ENCODE results near the gene ARNT2.

The ARNT2 gene

DNA sequence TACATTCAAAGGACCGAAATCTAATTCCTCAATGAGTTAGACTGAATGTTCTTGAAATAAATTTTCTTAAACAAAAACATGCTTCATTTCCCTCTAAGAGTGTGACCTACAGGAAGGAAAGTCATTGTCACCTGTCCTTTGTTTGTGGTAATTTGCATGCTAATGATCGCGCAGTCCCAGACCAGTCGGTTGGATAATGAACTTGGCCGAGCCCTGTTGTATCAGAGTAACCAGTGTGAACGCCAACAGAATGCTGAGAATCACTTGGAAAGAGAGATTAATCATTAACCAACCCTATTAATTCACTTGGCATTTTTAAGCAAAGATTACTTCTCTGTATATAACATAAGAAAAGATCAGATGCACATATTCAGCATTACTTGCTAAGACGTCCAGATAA is 8.1 kb upstream of the ARNT2 start:
- TF ChIP-seq GATA1 (IDR thresholded peaks at IDR 0.05; ENCODE audit: low read depth, low read length) (no peak), POLR2A (IDR thresholded peaks at IDR 0.05; ENCODE audit: low read length) (no peak)

DNA sequence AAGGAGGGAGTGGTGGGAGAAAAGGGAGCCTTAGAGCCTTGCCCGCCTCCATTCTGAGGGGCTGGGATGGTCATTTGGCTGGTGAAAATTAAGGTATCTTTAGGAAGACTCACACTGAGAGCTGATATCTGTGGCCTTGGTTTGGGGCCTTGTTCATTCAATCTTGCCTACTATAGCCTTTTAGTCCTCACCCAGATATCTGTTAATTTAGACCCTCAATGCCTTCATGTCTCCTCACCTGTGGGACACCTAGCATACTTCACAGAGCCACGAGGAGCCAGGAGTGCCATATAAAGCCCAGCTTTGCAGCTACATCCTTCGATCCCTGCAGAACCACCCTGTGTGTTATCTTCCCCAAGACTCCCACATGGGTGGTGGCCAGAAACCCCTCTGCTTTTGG is 4.7 kb upstream of the ARNT2 start:
- no peak for DNase-seq
- TF ChIP-seq GATA1 (IDR thresholded peaks at IDR 0.05; ENCODE audit: low read depth, low read length) (no peak), POLR2A (IDR thresholded peaks at IDR 0.05; ENCODE audit: low read length) (no peak)

More for the DNA sequence above, 8.1 kb upstream of the ARNT2 start:
- DNase-seq = no peak

DNA sequence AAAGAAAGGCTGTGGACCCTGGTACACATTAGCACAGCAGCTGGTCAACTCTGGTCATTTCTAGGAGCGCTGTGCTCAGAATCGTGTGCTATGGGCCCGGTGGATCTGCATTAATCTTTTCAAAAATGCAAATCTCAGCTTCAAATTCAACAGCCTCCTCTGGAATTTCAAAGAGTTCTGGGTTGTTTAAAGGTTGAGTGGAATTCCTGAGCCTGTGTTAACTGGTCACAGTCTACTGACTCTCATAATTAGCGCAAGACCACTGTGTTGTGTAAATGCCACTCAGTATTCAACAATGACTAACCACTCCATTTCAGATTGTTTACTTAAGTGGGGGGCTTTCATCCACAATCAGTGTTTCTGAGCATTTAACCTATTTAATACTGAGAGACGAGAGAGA is 2.7 kb upstream of the ARNT2 start:
- DNase-seq = no peak
- no peak for TF ChIP-seq GATA1 (IDR thresholded peaks at IDR 0.05; ENCODE audit: low read depth, low read length)
- TF ChIP-seq POLR2A (IDR thresholded peaks at IDR 0.05; ENCODE audit: low read length) = no peak

DNA sequence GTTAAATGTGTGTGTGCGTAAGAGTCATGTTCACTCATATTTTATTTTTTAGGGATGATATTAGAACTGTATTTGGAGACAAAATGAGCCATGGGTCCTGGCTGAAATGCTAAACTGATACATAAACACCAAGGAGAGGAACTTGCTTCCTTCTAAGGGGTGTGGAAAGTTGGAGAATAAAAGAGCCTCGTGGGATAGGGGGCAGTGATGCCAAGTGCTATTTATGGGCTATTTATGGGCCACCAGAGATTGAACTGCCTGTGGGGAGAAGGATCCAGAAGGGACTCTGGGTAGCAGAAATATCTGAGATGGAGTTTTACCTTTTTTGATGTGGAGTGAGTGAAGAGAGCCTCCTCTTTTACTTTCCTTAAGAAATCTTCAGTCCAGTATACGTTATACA is 1.8 kb upstream of the ARNT2 start:
- TF ChIP-seq POLR2A (IDR thresholded peaks at IDR 0.05; ENCODE audit: low read length) (no peak), GATA1 (IDR thresholded peaks at IDR 0.05; ENCODE audit: low read depth, low read length) (no peak)

DNA sequence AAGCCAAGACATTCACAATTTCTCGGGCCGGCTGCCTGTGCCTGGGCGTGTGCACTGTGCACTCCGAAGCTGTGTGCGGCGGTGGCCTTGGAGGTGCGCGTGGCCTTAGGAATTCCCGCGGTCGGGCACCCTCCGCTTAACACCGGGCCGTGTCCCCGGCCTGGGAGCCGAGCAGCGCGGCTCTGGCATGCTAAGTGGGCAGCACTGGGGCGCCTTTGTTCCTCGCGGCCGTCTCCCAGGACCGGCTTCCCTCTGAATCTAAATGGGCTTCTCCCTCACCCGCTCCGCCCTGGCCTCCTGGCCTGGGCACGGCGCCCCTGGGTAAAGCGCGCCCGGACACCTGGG is 498 bp upstream of the ARNT2 start:
- TF ChIP-seq GATA1 (IDR thresholded peaks at IDR 0.05; ENCODE audit: low read depth, low read length) = no peak
- TF ChIP-seq POLR2A (IDR thresholded peaks at IDR 0.05; ENCODE audit: low read length) = no peak

More for the DNA sequence above, 1.8 kb upstream of the ARNT2 start:
- no peak for DNase-seq

DNA sequence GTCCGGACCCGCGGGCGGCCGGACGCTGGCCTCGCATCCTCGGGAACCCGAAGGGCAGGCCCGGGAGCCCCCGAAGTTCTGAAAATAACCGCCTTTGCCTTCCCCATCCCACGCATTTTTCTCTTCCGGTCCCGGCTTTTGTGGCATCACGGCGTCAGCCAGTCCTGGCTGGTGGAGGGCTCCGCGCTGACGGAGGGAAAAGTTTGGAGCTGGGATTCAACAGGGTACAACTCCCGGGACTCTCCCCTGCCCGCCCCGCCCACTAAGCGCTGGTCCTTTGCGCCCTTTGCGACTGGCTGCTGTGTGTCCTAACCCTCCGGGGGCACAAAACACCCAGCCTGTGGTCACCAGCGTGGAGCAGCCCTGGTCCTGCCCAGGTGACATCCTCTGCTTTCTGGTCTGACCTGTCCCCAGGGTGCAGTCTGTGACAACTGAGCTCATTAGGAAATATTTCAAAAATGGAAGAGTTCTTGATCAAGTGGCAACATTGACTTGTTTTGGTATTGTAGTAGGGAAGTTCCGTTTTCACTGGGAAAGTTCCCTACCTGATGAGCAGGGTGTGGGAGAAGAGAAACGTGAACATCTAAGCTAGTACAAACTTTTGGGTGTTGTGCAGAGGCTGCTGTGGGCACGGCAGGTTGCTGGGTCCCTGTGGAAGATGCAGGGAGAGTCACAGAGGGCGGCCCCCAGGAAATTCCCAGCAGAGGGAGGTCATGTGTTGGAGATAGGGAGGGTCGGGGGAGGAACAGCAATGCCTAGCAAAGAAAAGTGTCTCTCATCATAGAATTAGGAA is 775 bp downstream of the ARNT2 start:
- TF ChIP-seq POLR2A (IDR thresholded peaks at IDR 0.05; ENCODE audit: low read length) = no peak
- no peak for TF ChIP-seq GATA1 (IDR thresholded peaks at IDR 0.05; ENCODE audit: low read depth, low read length)
- DNase-seq = no peak

More for the DNA sequence above, 498 bp upstream of the ARNT2 start:
- DNase-seq = no peak

DNA sequence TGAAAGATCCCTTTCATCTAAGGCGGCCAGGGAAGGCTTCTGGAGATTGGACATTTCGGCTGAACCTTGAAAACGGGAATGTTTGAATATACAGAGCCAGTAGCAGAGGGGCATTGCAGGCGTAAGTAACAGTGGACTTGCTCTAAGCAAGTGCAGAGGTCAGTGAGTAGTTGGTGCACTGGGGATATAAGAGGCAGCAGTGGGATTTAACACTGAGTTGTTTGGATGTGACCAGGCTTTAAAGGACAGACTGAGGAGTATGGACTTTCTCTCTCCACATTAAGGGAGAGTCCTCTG is 1.3 kb downstream of the ARNT2 start:
- DNase-seq = no peak

DNA sequence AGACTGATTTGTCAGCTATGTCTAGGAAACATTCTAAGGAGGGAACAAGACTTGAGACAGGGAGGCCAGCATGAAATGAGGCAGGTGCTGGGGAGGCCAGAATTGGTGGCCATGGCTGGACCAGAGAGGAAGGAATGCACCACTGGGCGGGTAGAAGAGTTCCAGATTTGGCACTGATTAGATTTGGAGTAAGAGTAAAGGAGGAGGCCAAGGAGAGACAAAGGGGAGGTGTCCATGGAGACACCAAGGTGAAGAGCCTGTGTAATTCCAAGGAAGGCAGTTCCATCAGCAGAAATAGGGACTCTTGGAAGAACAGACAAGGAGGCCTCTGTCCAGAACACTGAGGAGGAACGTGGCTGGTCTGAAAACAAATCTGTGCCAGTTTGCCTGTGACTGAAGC is 1.8 kb downstream of the ARNT2 start:
- TF ChIP-seq GATA1 (IDR thresholded peaks at IDR 0.05; ENCODE audit: low read depth, low read length) = no peak
- DNase-seq = no peak

More for the DNA sequence above, 1.3 kb downstream of the ARNT2 start:
- TF ChIP-seq POLR2A (IDR thresholded peaks at IDR 0.05; ENCODE audit: low read length) = no peak
- no peak for TF ChIP-seq GATA1 (IDR thresholded peaks at IDR 0.05; ENCODE audit: low read depth, low read length)

DNA sequence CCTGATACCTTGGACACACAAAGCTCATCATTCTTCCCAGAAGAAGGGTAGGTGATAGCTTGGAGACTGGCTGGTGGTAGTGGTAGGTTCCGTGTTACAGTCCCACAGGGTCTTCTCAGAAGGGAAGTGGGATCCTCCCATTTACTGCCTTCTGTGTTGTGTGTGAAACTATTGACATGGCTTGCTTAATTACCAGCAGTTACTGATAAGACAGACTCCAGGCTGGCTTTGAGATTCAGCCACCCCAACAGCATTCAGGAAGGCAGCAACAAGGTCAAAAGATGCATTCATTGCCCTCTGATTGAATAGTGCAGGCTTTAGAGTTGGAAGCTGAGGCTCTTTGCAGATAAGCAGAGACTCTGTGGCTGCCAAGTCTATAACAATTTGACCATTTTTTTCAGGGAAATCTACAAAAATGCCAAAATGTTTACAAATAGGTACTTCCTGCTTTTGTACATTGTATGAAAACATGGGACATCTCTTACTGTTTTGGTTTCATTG is 7.7 kb downstream of the ARNT2 start:
- DNase-seq = no peak
- TF ChIP-seq POLR2A (IDR thresholded peaks at IDR 0.05; ENCODE audit: low read length) (no peak), GATA1 (IDR thresholded peaks at IDR 0.05; ENCODE audit: low read depth, low read length) (no peak)

DNA sequence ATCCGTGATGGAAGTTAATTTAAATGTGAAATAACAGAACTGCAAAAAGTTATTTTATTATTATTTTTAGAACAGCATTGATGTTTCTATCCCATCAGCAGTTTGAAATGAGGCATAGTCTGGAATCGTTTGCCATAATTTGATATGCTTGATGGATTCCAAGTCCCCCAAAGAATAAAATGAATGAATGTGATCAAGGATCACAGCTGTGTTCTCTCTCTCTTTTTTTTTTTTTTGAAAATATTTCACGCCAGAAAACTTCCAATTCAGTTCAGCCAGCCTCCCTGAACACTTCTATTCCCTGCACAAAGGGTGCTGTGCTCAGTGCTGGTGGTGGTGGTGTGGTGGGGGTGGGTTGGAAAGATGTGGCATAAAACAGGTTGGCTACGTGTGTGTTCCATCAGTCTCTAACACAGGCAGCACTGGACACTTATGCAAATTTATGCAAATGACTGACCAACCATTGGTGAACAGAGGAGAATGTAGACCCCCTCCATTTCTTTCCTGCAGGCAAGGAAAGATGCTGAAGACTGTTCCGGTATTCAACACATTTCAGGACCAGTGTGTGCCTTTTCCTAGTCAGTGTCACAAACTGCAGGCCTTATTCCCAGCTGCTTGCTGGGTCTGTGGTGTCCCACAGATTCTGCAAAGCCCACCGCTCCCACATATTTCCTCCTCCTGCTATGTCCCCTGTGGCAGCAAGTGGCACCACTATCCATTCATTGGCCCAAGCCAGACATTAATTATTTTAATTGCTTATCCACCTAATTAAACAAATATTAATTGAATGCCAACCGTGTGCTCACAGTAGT is 10.6 kb downstream of the ARNT2 start:
- no peak for DNase-seq
- TF ChIP-seq GATA1 (IDR thresholded peaks at IDR 0.05; ENCODE audit: low read depth, low read length) (no peak), POLR2A (IDR thresholded peaks at IDR 0.05; ENCODE audit: low read length) (no peak)

DNA sequence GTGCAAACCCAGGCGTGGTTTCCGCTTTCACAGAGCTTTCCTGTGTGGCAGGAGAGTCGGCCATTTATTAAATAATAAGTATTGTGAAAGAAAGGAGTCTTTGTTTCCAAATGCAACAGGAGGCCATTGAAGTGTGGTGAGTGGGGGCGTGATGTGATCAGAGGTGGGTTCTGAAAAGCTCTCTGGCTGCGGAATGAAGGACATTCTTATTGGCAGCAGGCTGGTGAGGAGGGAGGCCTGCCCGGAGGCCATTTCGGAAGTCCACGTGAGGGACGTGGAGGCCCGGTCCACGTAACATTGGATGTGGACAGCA is 11.1 kb downstream of the ARNT2 start:
- DNase-seq = no peak
- TF ChIP-seq POLR2A (IDR thresholded peaks at IDR 0.05; ENCODE audit: low read length) (no peak), GATA1 (IDR thresholded peaks at IDR 0.05; ENCODE audit: low read depth, low read length) (no peak)

DNA sequence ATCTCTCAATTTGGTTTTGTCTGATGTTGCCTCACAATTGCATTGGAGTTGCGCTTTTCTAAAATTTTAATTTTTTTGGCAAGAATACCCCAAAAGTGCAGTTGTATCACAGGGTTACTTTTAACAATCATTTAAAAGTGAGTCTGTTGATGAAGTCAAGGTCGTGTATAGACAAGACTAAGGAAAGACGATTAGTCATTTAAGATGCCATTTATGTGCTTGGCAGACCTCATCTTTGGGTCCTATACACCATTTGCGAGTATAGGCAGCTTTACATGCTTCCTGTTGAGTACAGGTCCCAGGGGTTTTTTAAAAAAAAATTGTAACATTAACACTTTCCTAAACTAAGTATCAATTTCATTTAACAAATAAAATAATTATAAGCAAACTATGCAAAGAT is 12.5 kb downstream of the ARNT2 start:
- DNase-seq = no peak
- TF ChIP-seq GATA1 (IDR thresholded peaks at IDR 0.05; ENCODE audit: low read depth, low read length) (no peak), POLR2A (IDR thresholded peaks at IDR 0.05; ENCODE audit: low read length) (no peak)

DNA sequence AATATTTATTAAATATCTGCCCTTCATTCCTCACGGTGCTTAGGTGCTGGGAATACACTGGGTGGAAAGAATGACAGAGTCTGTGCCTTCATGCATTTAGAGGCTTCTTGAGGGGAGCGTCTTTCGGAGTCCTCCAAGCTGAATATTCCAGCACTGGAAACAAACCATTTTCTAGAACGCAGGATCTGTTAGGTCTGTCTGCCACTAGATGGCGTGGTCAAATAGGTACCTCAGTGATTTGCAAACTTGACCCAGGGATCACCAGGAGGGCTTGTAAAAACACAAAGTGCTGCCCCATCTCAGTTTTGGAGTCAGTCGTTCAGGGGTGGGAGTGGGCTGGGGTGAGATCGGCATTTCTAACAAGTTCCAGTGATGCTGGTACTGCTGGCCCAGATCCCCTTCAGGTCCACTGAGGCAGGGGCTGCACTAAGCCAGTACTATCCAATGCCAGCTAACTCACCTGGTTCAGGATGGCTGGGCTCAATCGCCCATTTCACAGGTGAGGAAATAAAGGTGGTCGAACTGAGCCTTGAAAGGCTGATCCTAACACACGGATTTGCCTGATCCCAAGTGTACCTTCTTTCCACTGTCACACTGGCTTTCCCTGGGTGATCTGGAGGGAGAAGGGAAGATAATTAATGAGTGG is 14.8 kb downstream of the ARNT2 start:
- TF ChIP-seq GATA1 (IDR thresholded peaks at IDR 0.05; ENCODE audit: low read depth, low read length) (no peak), POLR2A (IDR thresholded peaks at IDR 0.05; ENCODE audit: low read length) (no peak)

DNA sequence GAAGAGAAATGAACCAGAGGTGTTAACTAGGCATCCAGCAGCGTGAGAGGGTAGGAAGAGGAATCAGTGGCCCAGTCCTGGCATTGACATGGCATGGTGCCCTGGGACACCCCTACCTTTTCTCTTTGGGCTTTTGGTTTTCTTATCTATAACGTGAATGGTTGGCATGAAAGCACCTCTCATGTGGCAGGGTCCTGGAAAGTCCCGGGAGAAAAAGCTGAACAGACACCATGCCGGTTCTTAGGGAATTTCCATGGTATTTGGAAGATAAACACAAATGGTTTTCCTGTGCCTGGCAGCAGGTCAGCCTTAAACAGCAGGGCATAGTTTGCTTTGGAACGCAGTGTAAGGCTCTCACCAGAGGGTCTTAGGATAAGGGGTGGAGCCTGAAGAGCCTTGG is 15.4 kb downstream of the ARNT2 start:
- no peak for TF ChIP-seq POLR2A (IDR thresholded peaks at IDR 0.05; ENCODE audit: low read length)
- no peak for TF ChIP-seq GATA1 (IDR thresholded peaks at IDR 0.05; ENCODE audit: low read depth, low read length)
- no peak for DNase-seq

More for the DNA sequence above, 14.8 kb downstream of the ARNT2 start:
- DNase-seq = peak; percentile 34 to 55
